Vagina (tissue), 2 donors: Measurements from ENCODE around the gene PTPRD. TPM values are rescaled to one million over a fixed set of nuclear protein-coding genes. Genes with fewer than 3 reads are reported as not detected.

Experiments used
- DNase-seq, 2 donors: peaks; one replicate each; pipeline ENCODE4 v3.0.0-alpha.2; 2017; ENCODE audit errors: extremely low spot score in 2 of 2
- H3K27ac ChIP-seq: fragments of 200-600 bp; sonication (generic); one replicate; pipeline ENCODE4 v1.5.1; 2019
- H3K27me3 ChIP-seq: fragments of 200-600 bp; sonication (generic); one replicate; pipeline ENCODE4 v1.5.1; 2019
- H3K36me3 ChIP-seq, 2 donors: fragments of 200-600 bp; sonication (generic); one replicate each; pipeline ENCODE4 v1.5.1; 2017 to 2019
- H3K4me1 ChIP-seq: fragments of 200-600 bp; sonication (generic); one replicate; pipeline ENCODE4 v1.5.1; 2019
- H3K4me3 ChIP-seq, 2 donors: fragments of 200-600 bp; sonication (generic); 1 replicate in 1 of 2; 2 replicates in 1 of 2; pipeline ENCODE4 v1.5.1; 2016 to 2019
- H3K9me3 ChIP-seq: fragments of 200-600 bp; sonication (generic); one replicate; pipeline ENCODE4 v1.5.1; 2019
- CTCF ChIP-seq, 3 experiments: fragments of 450-650 bp in 2 of 3; fragments of 200-600 bp in 1 of 3; sonication (generic) in 1 of 3; IDR thresholded peaks; one replicate each; pipeline ENCODE4 v1.5.1; 2017 to 2019; ENCODE audit warnings: antibody characterized with exemption in 3 of 3, mild to moderate bottlenecking in 2 of 3, moderate library complexity in 2 of 3
- POLR2A ChIP-seq, 2 donors: fragments of 450-650 bp; IDR thresholded peaks; one replicate each; pipeline ENCODE4 v1.6.1; 2017; ENCODE audit warnings: antibody characterized with exemption in 2 of 2, mild to moderate bottlenecking in 2 of 2, moderate library complexity in 2 of 2
- POLR2AphosphoS5 ChIP-seq, 2 donors: sonication (generic); formaldehyde crosslinking; IDR thresholded peaks; one replicate each; pipeline ENCODE4 v1.9.0; 2017; ENCODE audit warnings: antibody characterized with exemption in 2 of 2, mild to moderate bottlenecking in 2 of 2, low read depth in 1 of 2; ENCODE audit not compliant: insufficient read depth in 1 of 2
- intact Hi-C: fragments of 100-400 bp; cut with DNase I; formaldehyde crosslinking; loops from one replicate; pipeline ENCODE4 v1.15.1; 2023
- total RNA-seq: library from RNA; depleted of rRNA; stranded (reverse); fragments of >200 nt; gene quantifications from one replicate; pipeline ENCODE4 v1.2.3, GENCODE V29; 2016

The PTPRD gene
- total RNA-seq, 1 donor from 2014 or later = 10.3 TPM

GRCh38 chr9:8804613-8805012, 1808.2 kb downstream of the PTPRD start:
- Histone ChIP-seq H3K36me3 (no peaks in the 10 kb centered on the region), H3K4me1 (no peaks in the 10 kb centered on the region), H3K4me3 (no peak overlapping the region), H3K27ac (no peak overlapping the region), H3K27me3 (no peaks in the 10 kb centered on the region), H3K9me3 (no peaks in the 10 kb centered on the region)
- intact Hi-C loops = no loop called here
- TF ChIP-seq CTCF (IDR thresholded peaks at IDR 0.05) (no peak), POLR2AphosphoS5 (IDR thresholded peaks at IDR 0.05; ENCODE audit: insufficient read depth in 1 of 2, low read depth in 1 of 2) (no peak), POLR2A (IDR thresholded peaks at IDR 0.05) (no peak)
- DNase-seq = no peak

DNA sequence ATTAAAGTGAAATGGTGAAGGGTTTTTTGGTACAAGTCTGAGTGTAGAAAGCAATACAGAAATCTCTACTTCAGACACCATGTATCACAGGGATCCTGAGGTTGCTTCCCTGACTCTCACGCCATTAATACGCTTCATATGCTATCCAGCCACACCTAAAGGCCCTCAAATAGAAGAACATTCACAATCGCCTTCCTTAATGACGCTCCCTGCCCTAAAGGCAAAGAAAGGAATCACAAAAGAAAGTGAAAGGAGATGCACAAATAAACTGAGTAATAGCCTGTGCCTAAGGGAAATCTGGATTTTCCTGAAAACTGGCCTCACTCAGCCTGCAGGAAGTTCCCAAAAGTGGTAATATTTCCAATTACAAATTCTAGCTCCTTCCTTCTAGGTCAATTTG, 1810.6 kb downstream of the PTPRD start:
- Histone ChIP-seq H3K27me3 (no peaks in the 10 kb centered on the region), H3K9me3 (no peaks in the 10 kb centered on the region), H3K27ac (no peak overlapping the region), H3K36me3 (no peaks in the 10 kb centered on the region), H3K4me3 (no peak overlapping the region), H3K4me1 (no peaks in the 10 kb centered on the region)
- no peak for TF ChIP-seq CTCF (IDR thresholded peaks at IDR 0.05)
- TF ChIP-seq POLR2A (IDR thresholded peaks at IDR 0.05) = no peak
- TF ChIP-seq POLR2AphosphoS5 (IDR thresholded peaks at IDR 0.05; ENCODE audit: insufficient read depth in 1 of 2, low read depth in 1 of 2) = no peak
- no peak for DNase-seq
- intact Hi-C loops = loop anchor here (2.0 kb wide), 1 partner anchor 27 kb away; no protein-coding TSS in a partner anchor

- Histone ChIP-seq H3K36me3 (no peaks in the 10 kb centered on the region), H3K4me3 (no peak overlapping the region), H3K4me1 (no peaks in the 10 kb centered on the region), H3K27ac (no peak overlapping the region), H3K27me3 (no peaks in the 10 kb centered on the region), H3K9me3 (no peaks in the 10 kb centered on the region)
- DNase-seq = no peak
- TF ChIP-seq CTCF (IDR thresholded peaks at IDR 0.05) = no peak
- TF ChIP-seq POLR2A (IDR thresholded peaks at IDR 0.05) = no peak
- TF ChIP-seq POLR2AphosphoS5 (IDR thresholded peaks at IDR 0.05; ENCODE audit: insufficient read depth in 1 of 2, low read depth in 1 of 2) = no peak
- intact Hi-C loops = no loop called here
These were observed 1812.6 kb downstream of the PTPRD start for GRCh38 chr9:8800196-8800595.

DNA sequence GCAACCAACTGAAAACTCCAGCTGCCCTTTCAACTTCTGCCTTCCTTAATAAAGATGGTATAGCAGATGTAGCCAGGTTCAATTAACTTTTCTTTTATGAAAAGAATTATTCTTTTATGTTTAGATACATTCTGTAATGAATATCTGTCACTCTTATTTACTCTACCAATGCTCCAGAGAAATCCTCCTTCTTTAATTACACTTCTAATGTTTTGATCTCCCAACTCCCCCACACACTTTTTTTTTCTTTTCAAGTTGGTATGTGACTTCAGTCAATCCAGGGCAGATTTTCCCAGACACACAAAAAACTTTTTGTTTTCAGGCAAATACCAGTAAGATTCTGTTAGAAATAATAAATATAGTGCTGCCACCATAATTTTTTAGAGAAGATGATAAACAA, 1813.2 kb downstream of the PTPRD start:
- Histone ChIP-seq H3K36me3 (no peaks in the 10 kb centered on the region), H3K27ac (no peak overlapping the region), H3K4me3 (no peak overlapping the region), H3K4me1 (no peaks in the 10 kb centered on the region), H3K27me3 (no peaks in the 10 kb centered on the region), H3K9me3 (no peaks in the 10 kb centered on the region)
- intact Hi-C loops = no loop called here
- no peak for DNase-seq
- TF ChIP-seq POLR2A (IDR thresholded peaks at IDR 0.05) (no peak), POLR2AphosphoS5 (IDR thresholded peaks at IDR 0.05; ENCODE audit: insufficient read depth in 1 of 2, low read depth in 1 of 2) (no peak), CTCF (IDR thresholded peaks at IDR 0.05) (no peak)

DNA sequence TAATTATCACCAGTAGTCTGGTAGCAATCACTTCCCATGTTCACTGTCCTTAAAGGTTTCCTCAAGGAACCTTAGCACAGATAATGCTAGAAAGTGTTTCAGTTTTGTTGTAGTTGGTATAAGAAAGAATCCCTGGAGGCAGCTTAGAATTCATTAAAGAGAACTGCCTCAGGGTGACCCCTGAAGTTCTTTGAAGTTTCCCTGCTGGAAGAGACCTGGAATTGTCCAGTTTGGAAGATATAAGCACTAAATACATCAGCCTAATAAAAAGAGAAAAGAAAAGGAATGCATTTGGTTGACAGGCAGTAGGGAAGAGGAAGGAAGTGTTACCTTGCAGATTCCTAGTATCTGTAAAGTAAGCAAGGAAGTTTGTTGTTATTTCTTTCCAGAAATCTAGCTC, 1813.6 kb downstream of the PTPRD start:
- no peaks in the 10 kb centered on the region for H3K27me3 ChIP-seq
- H3K9me3 ChIP-seq = no peaks in the 10 kb centered on the region
- no peak overlapping the region for H3K27ac ChIP-seq
- H3K4me3 ChIP-seq = no peak overlapping the region
- TF ChIP-seq POLR2AphosphoS5 (IDR thresholded peaks at IDR 0.05; ENCODE audit: insufficient read depth in 1 of 2, low read depth in 1 of 2) (no peak), POLR2A (IDR thresholded peaks at IDR 0.05) (no peak), CTCF (IDR thresholded peaks at IDR 0.05) (no peak)
- DNase-seq = no peak
- intact Hi-C loops = no loop called here
- H3K4me1 ChIP-seq = no peaks in the 10 kb centered on the region
- H3K36me3 ChIP-seq = no peaks in the 10 kb centered on the region
